Lung (tissue), 12 donors: Measurements from ENCODE around the gene NTRK3. TPM values are rescaled to one million over a fixed set of nuclear protein-coding genes. Genes with fewer than 3 reads are reported as not detected.

ENCODE experiments used
- ATAC-seq: fragments of 200-7000 bp; cut with Tn5 transposase; one replicate; pipeline ENCODE4 v1.9.1; 2020; ENCODE audit warnings: moderate number of reproducible peaks; ENCODE audit not compliant: insufficient read depth, low FRiP score
- DNase-seq, 3 donors: peaks; one replicate each; pipeline ENCODE4 v3.0.0-alpha.2; 2013 to 2017
- H3K27ac ChIP-seq, 2 donors: one replicate each; pipeline ENCODE4 v1.5.1; 2013; ENCODE audit warnings: mild to moderate bottlenecking in 2 of 2, moderate library complexity in 2 of 2, control low read depth in 1 of 2, inconsistent platforms in 1 of 2, low read depth in 1 of 2, low read length in 1 of 2
- H3K27me3 ChIP-seq, 3 donors: one replicate each; pipeline ENCODE4 v1.5.1; 2013; ENCODE audit warnings: low read length in 2 of 3; ENCODE audit not compliant: control insufficient read depth in 3 of 3, insufficient read depth in 3 of 3
- H3K36me3 ChIP-seq, 4 donors: one replicate each; pipeline ENCODE4 v1.5.1; 2013; ENCODE audit warnings: low read length in 4 of 4, mild to moderate bottlenecking in 1 of 4, moderate library complexity in 1 of 4; ENCODE audit not compliant: control insufficient read depth in 4 of 4, insufficient read depth in 4 of 4
- H3K4me1 ChIP-seq, 5 donors: one replicate each; pipeline ENCODE4 v1.5.1; 2013; ENCODE audit warnings: low read length in 5 of 5, mild to moderate bottlenecking in 2 of 5, moderate library complexity in 1 of 5; ENCODE audit not compliant: control insufficient read depth in 5 of 5, insufficient read depth in 5 of 5
- H3K4me3 ChIP-seq: one replicate; pipeline ENCODE4 v1.5.1; 2013; ENCODE audit warnings: mild to moderate bottlenecking, control low read depth, moderate library complexity
- H3K9ac ChIP-seq, 2 donors: one replicate each; pipeline ENCODE4 v1.5.1; 2013; ENCODE audit warnings: low read length in 2 of 2, control low read depth in 1 of 2; ENCODE audit not compliant: insufficient read depth in 1 of 2
- H3K9me3 ChIP-seq, 4 donors: one replicate each; pipeline ENCODE4 v1.5.1; 2013; ENCODE audit warnings: low read length in 3 of 4, mild to moderate bottlenecking in 1 of 4, moderate library complexity in 1 of 4; ENCODE audit not compliant: control insufficient read depth in 4 of 4, insufficient read depth in 3 of 4
- WGBS, 2 donors: extraction: QIAGEN DNeasy Blood & Tissue Kit; methylation state at CpG; one replicate each; pipeline ENCODE4 v1.1.7; 2013; 5-methylcytosine and 5-hydroxymethylcytosine counted together
- polyA plus RNA-seq, 2 donors: library from polyadenylated mRNA; stranded (reverse); fragments of 200-250 nt; gene quantifications; one replicate each; pipeline ENCODE4 v1.2.1, GENCODE V29; 2013
- total RNA-seq, 2 donors: library from RNA; depleted of rRNA in 1 of 2; stranded (reverse); fragments of >200 nt in 1 of 2; gene quantifications; one replicate each; pipeline ENCODE4 v1.2.1, GENCODE V29; 2014 to 2021
- TF ChIP-seq, protein P1 (sequence below): IDR thresholded peaks from 2 replicates; pipeline ENCODE4 v1.5.1; 2012; ENCODE audit warnings: mild to moderate bottlenecking; ENCODE audit errors: control extremely low read depth, extremely low read depth
- donor health status: control.
- donor health status: control.
- donor health status: Bipolar disorder and iron deficiency.
- donor health status: healthy.
- donor health status: DM: yes; HTN: yes; CAD: no.

The NTRK3 gene
- total and polyA plus RNA-seq, 4 donors = 0.44 to 11.0 (median 4.2) TPM

GRCh38 chr15:88220443-88221335, 35.9 kb downstream of the NTRK3 start:
- ATAC-seq = no peak
- H3K9ac ChIP-seq = no peak overlapping the region
- H3K27me3 ChIP-seq = no peaks in the 10 kb centered on the region
- H3K36me3 ChIP-seq = no peaks in the 10 kb centered on the region
- TF ChIP-seq, protein P1, sequence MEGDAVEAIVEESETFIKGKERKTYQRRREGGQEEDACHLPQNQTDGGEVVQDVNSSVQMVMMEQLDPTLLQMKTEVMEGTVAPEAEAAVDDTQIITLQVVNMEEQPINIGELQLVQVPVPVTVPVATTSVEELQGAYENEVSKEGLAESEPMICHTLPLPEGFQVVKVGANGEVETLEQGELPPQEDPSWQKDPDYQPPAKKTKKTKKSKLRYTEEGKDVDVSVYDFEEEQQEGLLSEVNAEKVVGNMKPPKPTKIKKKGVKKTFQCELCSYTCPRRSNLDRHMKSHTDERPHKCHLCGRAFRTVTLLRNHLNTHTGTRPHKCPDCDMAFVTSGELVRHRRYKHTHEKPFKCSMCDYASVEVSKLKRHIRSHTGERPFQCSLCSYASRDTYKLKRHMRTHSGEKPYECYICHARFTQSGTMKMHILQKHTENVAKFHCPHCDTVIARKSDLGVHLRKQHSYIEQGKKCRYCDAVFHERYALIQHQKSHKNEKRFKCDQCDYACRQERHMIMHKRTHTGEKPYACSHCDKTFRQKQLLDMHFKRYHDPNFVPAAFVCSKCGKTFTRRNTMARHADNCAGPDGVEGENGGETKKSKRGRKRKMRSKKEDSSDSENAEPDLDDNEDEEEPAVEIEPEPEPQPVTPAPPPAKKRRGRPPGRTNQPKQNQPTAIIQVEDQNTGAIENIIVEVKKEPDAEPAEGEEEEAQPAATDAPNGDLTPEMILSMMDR = no peak
- H3K4me3 ChIP-seq = no peak overlapping the region
- 81% methylated on average over 11 of the region's 11 CpGs for WGBS, 2 donors
- H3K9me3 ChIP-seq = no peaks in the 10 kb centered on the region
- DNase-seq = no peak
- peaks cover 0 to 6% (median 0%) of the 10 kb centered on the region in 5 donors for H3K4me1 ChIP-seq
- H3K27ac ChIP-seq = no peak overlapping the region

GRCh38 chr15:88219623-88220022, 36.9 kb downstream of the NTRK3 start:
- WGBS, 2 donors = 55 to 76% methylated on average over 3 of the region's 3 CpGs
- DNase-seq (no peak), ATAC-seq (no peak)
- Histone ChIP-seq H3K9ac (no peak overlapping the region), H3K27ac (no peak overlapping the region), H3K27me3 (no peaks in the 10 kb centered on the region), H3K9me3 (peaks cover 0 to 1% (median 0%) of the 10 kb centered on the region in 4 donors), H3K4me1 (peaks cover 0 to 12% (median 0%) of the 10 kb centered on the region in 5 donors), H3K4me3 (no peak overlapping the region), H3K36me3 (no peaks in the 10 kb centered on the region)
- TF ChIP-seq, protein P1 = no peak

DNA sequence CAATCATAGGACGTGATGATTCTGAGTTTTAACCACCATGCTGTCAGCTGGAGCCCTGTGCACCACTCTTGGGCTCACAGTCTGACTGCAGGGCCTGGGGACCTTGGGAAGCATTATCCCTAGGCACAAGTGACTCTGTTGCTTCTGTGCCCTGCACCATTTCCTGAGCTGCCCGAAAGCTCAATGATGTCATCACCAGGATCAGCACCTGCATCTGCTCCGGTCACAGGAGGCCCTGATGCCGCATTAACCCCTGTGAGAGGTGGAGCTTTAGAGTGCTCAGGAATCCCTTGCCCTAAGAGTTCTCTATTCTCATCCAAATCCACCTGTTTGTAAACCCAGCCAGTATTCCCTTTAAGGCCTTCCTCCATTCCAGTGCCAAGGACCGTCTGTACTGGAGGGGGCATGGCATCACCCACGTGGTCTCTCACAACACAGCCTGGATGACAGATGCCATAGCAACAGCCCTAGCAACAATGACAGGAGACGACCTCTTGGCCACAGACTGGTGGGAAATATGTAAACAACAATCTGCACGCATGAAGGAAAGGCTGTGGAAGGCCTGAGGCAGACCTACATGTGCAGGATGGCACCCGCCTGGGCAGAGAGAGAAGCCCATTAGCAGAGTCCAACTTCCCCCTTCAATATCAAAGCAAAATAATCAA, 37.9 kb downstream of the NTRK3 start:
- Histone ChIP-seq H3K9ac (no peak overlapping the region), H3K27me3 (no peaks in the 10 kb centered on the region), H3K4me3 (no peak overlapping the region), H3K4me1 (peaks cover 0 to 12% (median 0%) of the 10 kb centered on the region in 5 donors), H3K27ac (no peak overlapping the region), H3K9me3 (peaks cover 0 to 2% (median 0%) of the 10 kb centered on the region in 4 donors), H3K36me3 (no peaks in the 10 kb centered on the region)
- ATAC-seq (no peak), DNase-seq (peak in 2 of 3 donors; percentile 16 to 22)
- TF ChIP-seq, protein P1 = no peak
- WGBS, 2 donors = 50 to 60% methylated on average over 9 of the region's 9 CpGs
